ENCODE measurements around the gene HNMT.

The HNMT gene

GRCh38 chr2:137946227-137946626 lies 18.0 kb upstream of the HNMT start:
- no peak for DNase-seq (ENCODE audit: low read depth, low spot score)
- Histone ChIP-seq H3K4me1 (ENCODE audit: control insufficient read depth, insufficient read depth, low read length) (peaks cover 2% of the 10 kb centered on the region; the same call in 1 of the 2 replicates), H3K4me3 (ENCODE audit: low read length) (no peak overlapping the region), H3K27ac (ENCODE audit: low read length) (no peak overlapping the region), H3K27me3 (ENCODE audit: control insufficient read depth, insufficient read depth, low read length) (no peaks in the 10 kb centered on the region), H3K9me3 (ENCODE audit: control insufficient read depth, insufficient read depth, low read length) (no peaks in the 10 kb centered on the region), H3K36me3 (ENCODE audit: control insufficient read depth, insufficient read depth, low read length) (no peaks in the 10 kb centered on the region)

GRCh38 chr2:137947032-137947727 lies 17.1 kb upstream of the HNMT start:
- Histone ChIP-seq H3K36me3 (ENCODE audit: control insufficient read depth, insufficient read depth, low read length) (no peaks in the 10 kb centered on the region), H3K4me3 (ENCODE audit: low read length) (no peak overlapping the region), H3K4me1 (ENCODE audit: control insufficient read depth, insufficient read depth, low read length) (peaks cover 2% of the 10 kb centered on the region; the same call in 1 of the 2 replicates), H3K27me3 (ENCODE audit: control insufficient read depth, insufficient read depth, low read length) (no peaks in the 10 kb centered on the region), H3K9me3 (ENCODE audit: control insufficient read depth, insufficient read depth, low read length) (no peaks in the 10 kb centered on the region), H3K27ac (ENCODE audit: low read length) (no peak overlapping the region)
- no CpG with 5 or more reads among the region's 3 CpGs for WGBS (ENCODE audit: insufficient coverage, insufficient read length)
- no peak for DNase-seq (ENCODE audit: low read depth, low spot score)

- no CpG with 5 or more reads among the region's 4 CpGs for WGBS (ENCODE audit: insufficient coverage, insufficient read length)
- H3K9me3 ChIP-seq (ENCODE audit: control insufficient read depth, insufficient read depth, low read length), result no peaks in the 10 kb centered on the region
- peaks cover 2% of the 10 kb centered on the region; the same call in 1 of the 2 replicates for H3K4me1 ChIP-seq (ENCODE audit: control insufficient read depth, insufficient read depth, low read length)
- DNase-seq (ENCODE audit: low read depth, low spot score), result peak; percentile 29
- no peak overlapping the region for H3K27ac ChIP-seq (ENCODE audit: low read length)
- no peak overlapping the region for H3K4me3 ChIP-seq (ENCODE audit: low read length)
- no peaks in the 10 kb centered on the region for H3K36me3 ChIP-seq (ENCODE audit: control insufficient read depth, insufficient read depth, low read length)
- no peaks in the 10 kb centered on the region for H3K27me3 ChIP-seq (ENCODE audit: control insufficient read depth, insufficient read depth, low read length)
Observed at GRCh38 chr2:137947728-137948336, 16.4 kb upstream of the HNMT start.

GRCh38 chr2:137948894-137949293 lies 15.4 kb upstream of the HNMT start:
- no peak overlapping the region for H3K4me3 ChIP-seq (ENCODE audit: low read length)
- no peak overlapping the region for H3K27ac ChIP-seq (ENCODE audit: low read length)
- no peaks in the 10 kb centered on the region for H3K9me3 ChIP-seq (ENCODE audit: control insufficient read depth, insufficient read depth, low read length)
- no peaks in the 10 kb centered on the region for H3K36me3 ChIP-seq (ENCODE audit: control insufficient read depth, insufficient read depth, low read length)
- WGBS (ENCODE audit: insufficient coverage, insufficient read length), result no CpG with 5 or more reads among the region's 7 CpGs
- no peaks in the 10 kb centered on the region for H3K27me3 ChIP-seq (ENCODE audit: control insufficient read depth, insufficient read depth, low read length)
- peaks cover 2% of the 10 kb centered on the region; the same call in 1 of the 2 replicates for H3K4me1 ChIP-seq (ENCODE audit: control insufficient read depth, insufficient read depth, low read length)
- DNase-seq (ENCODE audit: low read depth, low spot score), result no peak

- no CpG with 5 or more reads among the region's 4 CpGs for WGBS (ENCODE audit: insufficient coverage, insufficient read length)
- H3K27ac ChIP-seq (ENCODE audit: low read length), result no peak overlapping the region
- no peak overlapping the region for H3K4me3 ChIP-seq (ENCODE audit: low read length)
- no peaks in the 10 kb centered on the region for H3K36me3 ChIP-seq (ENCODE audit: control insufficient read depth, insufficient read depth, low read length)
- peaks cover under 1% of the 10 kb centered on the region; the same call in 1 of the 2 replicates for H3K4me1 ChIP-seq (ENCODE audit: control insufficient read depth, insufficient read depth, low read length)
- H3K27me3 ChIP-seq (ENCODE audit: control insufficient read depth, insufficient read depth, low read length), result no peaks in the 10 kb centered on the region
- no peak for DNase-seq (ENCODE audit: low read depth, low spot score)
- no peaks in the 10 kb centered on the region for H3K9me3 ChIP-seq (ENCODE audit: control insufficient read depth, insufficient read depth, low read length)
Observed at GRCh38 chr2:137950238-137950637, 14.0 kb upstream of the HNMT start.

GRCh38 chr2:137951586-137951985 lies 12.7 kb upstream of the HNMT start:
- H3K4me3 ChIP-seq (ENCODE audit: low read length), result no peak overlapping the region
- no peaks in the 10 kb centered on the region for H3K36me3 ChIP-seq (ENCODE audit: control insufficient read depth, insufficient read depth, low read length)
- no CpG with 5 or more reads among the region's 3 CpGs for WGBS (ENCODE audit: insufficient coverage, insufficient read length)
- H3K27me3 ChIP-seq (ENCODE audit: control insufficient read depth, insufficient read depth, low read length), result no peaks in the 10 kb centered on the region
- no peaks in the 10 kb centered on the region for H3K4me1 ChIP-seq (ENCODE audit: control insufficient read depth, insufficient read depth, low read length)
- no peak overlapping the region for H3K27ac ChIP-seq (ENCODE audit: low read length)
- no peaks in the 10 kb centered on the region for H3K9me3 ChIP-seq (ENCODE audit: control insufficient read depth, insufficient read depth, low read length)
- DNase-seq (ENCODE audit: low read depth, low spot score), result no peak

- H3K4me3 ChIP-seq (ENCODE audit: low read length), result no peak overlapping the region
Observed at GRCh38 chr2:137952586-137953129, 11.6 kb upstream of the HNMT start.

GRCh38 chr2:137955536-137955935 lies 8.7 kb upstream of the HNMT start:
- DNase-seq (ENCODE audit: low read depth, low spot score), result no peak
- Histone ChIP-seq H3K4me3 (ENCODE audit: low read length) (no peak overlapping the region), H3K9me3 (ENCODE audit: control insufficient read depth, insufficient read depth, low read length) (no peaks in the 10 kb centered on the region), H3K27ac (ENCODE audit: low read length) (no peak overlapping the region), H3K27me3 (ENCODE audit: control insufficient read depth, insufficient read depth, low read length) (no peaks in the 10 kb centered on the region), H3K36me3 (ENCODE audit: control insufficient read depth, insufficient read depth, low read length) (no peaks in the 10 kb centered on the region), H3K4me1 (ENCODE audit: control insufficient read depth, insufficient read depth, low read length) (no peaks in the 10 kb centered on the region)
- WGBS (ENCODE audit: insufficient coverage, insufficient read length), result no CpG with 5 or more reads among the region's 2 CpGs

More at GRCh38 chr2:137952586-137953129, 11.6 kb upstream of the HNMT start:
- H3K27me3 ChIP-seq (ENCODE audit: control insufficient read depth, insufficient read depth, low read length), result no peaks in the 10 kb centered on the region
- no peaks in the 10 kb centered on the region for H3K9me3 ChIP-seq (ENCODE audit: control insufficient read depth, insufficient read depth, low read length)
- no CpG with 5 or more reads among the region's 9 CpGs for WGBS (ENCODE audit: insufficient coverage, insufficient read length)
- no peaks in the 10 kb centered on the region for H3K4me1 ChIP-seq (ENCODE audit: control insufficient read depth, insufficient read depth, low read length)
- H3K36me3 ChIP-seq (ENCODE audit: control insufficient read depth, insufficient read depth, low read length), result no peaks in the 10 kb centered on the region
- DNase-seq (ENCODE audit: low read depth, low spot score), result no peak
- no peak overlapping the region for H3K27ac ChIP-seq (ENCODE audit: low read length)

- H3K36me3 ChIP-seq (ENCODE audit: control insufficient read depth, insufficient read depth, low read length), result no peaks in the 10 kb centered on the region
- DNase-seq (ENCODE audit: low read depth, low spot score), result no peak
- no peaks in the 10 kb centered on the region for H3K27me3 ChIP-seq (ENCODE audit: control insufficient read depth, insufficient read depth, low read length)
- H3K4me3 ChIP-seq (ENCODE audit: low read length), result no peak overlapping the region
- no CpG with 5 or more reads among the region's 1 CpG for WGBS (ENCODE audit: insufficient coverage, insufficient read length)
- no peaks in the 10 kb centered on the region for H3K4me1 ChIP-seq (ENCODE audit: control insufficient read depth, insufficient read depth, low read length)
- no peak overlapping the region for H3K27ac ChIP-seq (ENCODE audit: low read length)
- no peaks in the 10 kb centered on the region for H3K9me3 ChIP-seq (ENCODE audit: control insufficient read depth, insufficient read depth, low read length)
Observed at GRCh38 chr2:137957033-137957432, 7.2 kb upstream of the HNMT start.

- no peak for DNase-seq (ENCODE audit: low read depth, low spot score)
- H3K36me3 ChIP-seq (ENCODE audit: control insufficient read depth, insufficient read depth, low read length), result no peaks in the 10 kb centered on the region
- no CpG with 5 or more reads among the region's 1 CpG for WGBS (ENCODE audit: insufficient coverage, insufficient read length)
- H3K27me3 ChIP-seq (ENCODE audit: control insufficient read depth, insufficient read depth, low read length), result no peaks in the 10 kb centered on the region
- no peaks in the 10 kb centered on the region for H3K4me1 ChIP-seq (ENCODE audit: control insufficient read depth, insufficient read depth, low read length)
- H3K27ac ChIP-seq (ENCODE audit: low read length), result no peak overlapping the region
- H3K9me3 ChIP-seq (ENCODE audit: control insufficient read depth, insufficient read depth, low read length), result no peaks in the 10 kb centered on the region
- H3K4me3 ChIP-seq (ENCODE audit: low read length), result no peak overlapping the region
Observed at GRCh38 chr2:137959166-137959565, 5.1 kb upstream of the HNMT start.

Data from iPS DF 6.9 (cell line).